Coronary artery (tissue), 2 donors: ENCODE data around the gene ST13.

Experiments used
- DNase-seq: peaks from one replicate; pipeline ENCODE4 v3.0.0-alpha.2; 2017; ENCODE audit warnings: low spot score
- H3K27ac ChIP-seq, 2 donors: fragments of 200-600 bp; sonication (generic); one replicate each; pipeline ENCODE4 v1.5.1; 2016 to 2019
- H3K4me3 ChIP-seq: fragments of 200-600 bp; sonication (generic); 2 replicates; pipeline ENCODE4 v1.5.1; 2016; ENCODE audit warnings: mild to moderate bottlenecking, moderate library complexity
- TF ChIP-seq, protein P1 (sequence below): fragments of 200-600 bp; sonication (generic); IDR thresholded peaks from one replicate; pipeline ENCODE4 v1.5.1; 2019; ENCODE audit warnings: antibody characterized with exemption

The ST13 gene

DNA sequence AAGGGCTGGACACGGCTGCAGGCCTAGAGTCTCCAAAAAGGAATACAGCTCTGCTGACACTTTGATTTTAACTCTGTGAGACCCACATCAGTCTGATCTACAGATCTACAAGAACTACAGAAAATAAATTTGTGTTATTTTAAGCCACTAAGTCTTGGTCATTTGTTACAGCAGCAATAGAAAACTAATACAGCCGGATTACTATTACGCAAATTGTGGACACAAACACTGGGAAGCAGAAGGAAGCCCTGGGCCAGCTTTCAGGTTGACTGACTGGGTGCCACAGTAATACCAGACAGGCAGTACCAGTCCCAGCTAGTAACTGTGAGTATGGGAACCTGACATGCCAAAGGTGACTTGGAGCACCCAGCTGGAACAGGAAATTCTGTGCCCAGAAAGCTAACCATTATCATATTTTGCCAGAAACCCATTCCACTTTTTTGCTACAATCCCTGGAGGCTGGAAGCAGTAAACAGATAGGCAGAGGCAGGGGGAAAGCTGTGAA lies 50.7 kb downstream of the ST13 start:
- H3K4me3 ChIP-seq = no peak overlapping the region
- DNase-seq = no peak
- TF ChIP-seq, protein P1, sequence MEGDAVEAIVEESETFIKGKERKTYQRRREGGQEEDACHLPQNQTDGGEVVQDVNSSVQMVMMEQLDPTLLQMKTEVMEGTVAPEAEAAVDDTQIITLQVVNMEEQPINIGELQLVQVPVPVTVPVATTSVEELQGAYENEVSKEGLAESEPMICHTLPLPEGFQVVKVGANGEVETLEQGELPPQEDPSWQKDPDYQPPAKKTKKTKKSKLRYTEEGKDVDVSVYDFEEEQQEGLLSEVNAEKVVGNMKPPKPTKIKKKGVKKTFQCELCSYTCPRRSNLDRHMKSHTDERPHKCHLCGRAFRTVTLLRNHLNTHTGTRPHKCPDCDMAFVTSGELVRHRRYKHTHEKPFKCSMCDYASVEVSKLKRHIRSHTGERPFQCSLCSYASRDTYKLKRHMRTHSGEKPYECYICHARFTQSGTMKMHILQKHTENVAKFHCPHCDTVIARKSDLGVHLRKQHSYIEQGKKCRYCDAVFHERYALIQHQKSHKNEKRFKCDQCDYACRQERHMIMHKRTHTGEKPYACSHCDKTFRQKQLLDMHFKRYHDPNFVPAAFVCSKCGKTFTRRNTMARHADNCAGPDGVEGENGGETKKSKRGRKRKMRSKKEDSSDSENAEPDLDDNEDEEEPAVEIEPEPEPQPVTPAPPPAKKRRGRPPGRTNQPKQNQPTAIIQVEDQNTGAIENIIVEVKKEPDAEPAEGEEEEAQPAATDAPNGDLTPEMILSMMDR = no peak
- H3K27ac ChIP-seq = no peak overlapping the region

DNA sequence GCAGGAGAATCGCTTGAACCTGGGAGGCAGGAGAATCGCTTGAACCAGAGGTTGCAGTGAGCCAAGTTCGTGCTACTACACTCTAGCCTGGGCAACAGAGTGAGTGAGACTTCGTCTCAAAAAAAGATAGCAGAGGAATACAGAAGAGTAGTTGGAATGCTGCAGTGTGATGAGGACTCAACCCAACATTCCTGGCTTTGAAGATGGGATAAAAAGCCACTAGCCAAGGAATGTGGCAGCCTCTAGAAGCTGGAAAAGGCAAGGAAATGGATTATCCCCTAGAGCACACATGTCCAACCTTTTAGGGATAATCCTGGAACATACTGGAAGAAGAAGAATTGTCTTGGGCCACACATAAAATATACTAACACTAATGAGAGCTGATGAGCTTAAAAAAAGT lies 51.2 kb downstream of the ST13 start:
- Histone ChIP-seq H3K27ac (no peak overlapping the region), H3K4me3 (no peak overlapping the region)
- TF ChIP-seq, protein P1 = no peak
- DNase-seq = no peak

DNA sequence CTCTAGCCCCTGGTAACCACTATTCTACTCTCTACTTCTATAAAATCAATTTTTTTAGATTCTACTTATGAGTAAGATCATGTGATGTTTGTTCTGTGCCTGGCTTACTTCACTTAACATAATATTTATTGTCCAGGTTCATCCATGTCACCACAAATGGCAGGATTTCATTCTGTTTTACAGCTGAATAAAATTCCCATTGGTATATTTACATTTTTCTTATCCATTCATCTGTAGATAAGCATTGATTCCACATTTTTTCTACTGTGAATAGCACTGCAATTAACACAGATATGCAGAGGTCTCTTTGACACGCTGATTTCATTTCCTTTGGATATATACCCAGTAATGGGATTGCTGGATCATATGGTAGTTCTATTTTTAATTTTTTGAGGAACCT lies 53.1 kb downstream of the ST13 start:
- TF ChIP-seq, protein P1 = no peak
- no peak overlapping the region for H3K4me3 ChIP-seq
- H3K27ac ChIP-seq = no peak overlapping the region
- no peak for DNase-seq

DNA sequence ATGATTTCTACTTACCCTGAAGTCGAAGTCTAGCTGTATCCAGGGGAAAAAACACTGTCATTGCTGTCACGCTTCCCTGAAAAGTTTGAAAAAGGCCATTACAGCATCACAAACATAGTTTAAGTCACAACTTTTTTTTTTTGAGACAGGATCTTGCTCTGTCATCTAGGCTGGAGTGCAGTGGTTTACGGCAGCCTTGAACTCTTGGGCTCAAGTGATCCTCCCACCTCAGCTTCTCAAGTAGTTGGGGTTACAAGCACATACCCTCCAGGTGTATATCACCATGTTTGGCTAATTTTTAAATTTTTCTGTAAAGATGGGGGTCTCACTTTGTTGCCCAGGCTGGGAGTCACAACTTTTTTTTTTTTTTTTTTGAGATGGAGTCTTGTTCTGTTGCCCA lies 57.4 kb downstream of the ST13 start:
- Histone ChIP-seq H3K4me3 (no peak overlapping the region), H3K27ac (no peak overlapping the region)
- TF ChIP-seq, protein P1 = no peak
- no peak for DNase-seq

DNA sequence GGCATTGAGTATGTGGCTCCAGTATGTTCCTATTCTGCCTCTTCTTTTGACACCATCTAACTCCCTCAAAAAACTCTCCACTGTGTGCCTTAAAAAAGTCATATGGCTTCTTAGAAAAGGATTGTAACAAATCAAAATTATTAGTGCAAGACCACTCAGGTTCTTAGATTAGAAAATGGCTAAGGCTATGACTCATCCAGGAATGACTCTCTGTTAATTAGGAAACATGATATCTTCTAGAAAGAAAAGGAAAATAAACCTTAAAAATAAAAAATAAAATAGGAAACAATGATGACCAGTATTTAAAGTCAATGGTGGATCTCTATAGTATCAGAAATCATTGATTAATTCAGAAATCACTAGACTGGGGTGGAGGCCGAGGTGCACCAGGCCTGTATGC lies 59.0 kb downstream of the ST13 start:
- TF ChIP-seq, protein P1 = no peak
- DNase-seq = no peak
- Histone ChIP-seq H3K4me3 (no peak overlapping the region), H3K27ac (no peak overlapping the region)

DNA sequence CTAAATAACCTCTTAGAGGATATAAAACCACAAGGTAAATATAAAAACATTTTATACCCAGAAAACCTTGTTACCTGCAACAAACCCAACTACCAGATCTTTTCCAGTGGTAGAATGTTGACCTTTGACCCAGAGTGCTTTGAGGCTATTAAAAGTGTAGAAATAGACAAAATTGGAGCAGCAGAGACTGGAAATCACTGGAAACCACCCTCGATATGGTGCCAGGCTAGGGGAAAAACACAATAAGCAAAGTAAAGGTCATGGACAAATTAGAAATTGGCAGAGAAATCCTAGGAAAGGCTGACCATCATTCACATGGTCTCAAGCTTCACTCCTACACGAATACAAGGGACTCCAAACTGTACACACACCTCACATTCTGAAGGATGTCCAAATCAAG lies 64.0 kb downstream of the ST13 start:
- no peak for DNase-seq
- H3K4me3 ChIP-seq = no peak overlapping the region
- H3K27ac ChIP-seq = no peak overlapping the region
- TF ChIP-seq, protein P1 = no peak

DNA sequence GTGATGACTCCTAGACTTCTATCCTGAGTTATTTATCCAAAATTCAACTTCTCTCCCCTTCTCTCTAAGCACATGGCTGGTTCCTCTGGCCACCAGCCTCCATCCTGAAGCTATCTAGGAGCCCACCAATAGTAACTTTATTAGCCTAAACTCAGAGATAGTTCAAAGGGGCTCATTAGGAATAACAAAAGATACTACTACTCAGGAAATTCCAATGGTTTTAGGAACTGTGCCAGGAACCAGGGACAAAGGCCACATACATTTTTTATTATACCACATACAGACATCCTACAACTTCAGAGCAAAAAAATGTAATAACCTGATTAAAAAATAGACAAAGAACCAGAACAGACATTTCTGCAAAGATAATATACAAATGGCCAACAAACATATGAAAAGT lies 65.2 kb downstream of the ST13 start:
- H3K27ac ChIP-seq = no peak overlapping the region
- H3K4me3 ChIP-seq = no peak overlapping the region
- no peak for DNase-seq
- TF ChIP-seq, protein P1 = no peak
